AG10803 (cell line): ENCODE measurements around the gene CMYA5.
A peak's percentile ranks its signal among the peaks of the same experiment; 100 is the strongest.

ENCODE experiments used
- DNase-seq: peaks from one replicate; pipeline ENCODE4 v3.0.0; 2010; ENCODE audit warnings: low read depth
- H3K4me3 ChIP-seq: 2 replicates; pipeline ENCODE4 v1.5.1; 2011; ENCODE audit warnings: mild to moderate bottlenecking, low read length, control low read depth
- TF ChIP-seq, protein P1 (sequence below): conservative IDR thresholded peaks from 2 replicates; pipeline ENCODE4 v1.5.1; 2011; ENCODE audit warnings: mild to moderate bottlenecking, low read length, control low read depth, inconsistent platforms

The CMYA5 gene

DNA sequence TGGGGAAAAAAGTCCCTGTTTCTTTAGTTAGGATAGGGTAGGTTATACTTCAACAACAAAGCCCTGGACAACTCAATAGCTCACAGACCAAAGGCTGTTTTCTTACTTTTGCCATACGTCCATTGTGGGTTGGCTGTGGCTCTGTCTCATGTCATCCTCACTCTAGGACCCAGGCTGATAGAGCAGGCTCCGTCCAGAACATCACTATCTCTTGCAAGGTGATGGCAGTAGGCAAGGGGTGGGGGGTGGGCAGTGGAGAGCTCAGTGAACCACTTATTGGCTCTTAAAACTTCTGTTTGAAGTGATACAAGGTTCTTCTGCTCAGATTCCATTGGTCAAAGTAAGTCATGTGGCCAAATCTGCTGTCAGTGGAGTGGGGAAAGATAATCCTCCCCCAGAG, 126.4 kb downstream of the CMYA5 start:
- no peak for DNase-seq
- no peak overlapping the region for H3K4me3 ChIP-seq
- TF ChIP-seq, protein P1, sequence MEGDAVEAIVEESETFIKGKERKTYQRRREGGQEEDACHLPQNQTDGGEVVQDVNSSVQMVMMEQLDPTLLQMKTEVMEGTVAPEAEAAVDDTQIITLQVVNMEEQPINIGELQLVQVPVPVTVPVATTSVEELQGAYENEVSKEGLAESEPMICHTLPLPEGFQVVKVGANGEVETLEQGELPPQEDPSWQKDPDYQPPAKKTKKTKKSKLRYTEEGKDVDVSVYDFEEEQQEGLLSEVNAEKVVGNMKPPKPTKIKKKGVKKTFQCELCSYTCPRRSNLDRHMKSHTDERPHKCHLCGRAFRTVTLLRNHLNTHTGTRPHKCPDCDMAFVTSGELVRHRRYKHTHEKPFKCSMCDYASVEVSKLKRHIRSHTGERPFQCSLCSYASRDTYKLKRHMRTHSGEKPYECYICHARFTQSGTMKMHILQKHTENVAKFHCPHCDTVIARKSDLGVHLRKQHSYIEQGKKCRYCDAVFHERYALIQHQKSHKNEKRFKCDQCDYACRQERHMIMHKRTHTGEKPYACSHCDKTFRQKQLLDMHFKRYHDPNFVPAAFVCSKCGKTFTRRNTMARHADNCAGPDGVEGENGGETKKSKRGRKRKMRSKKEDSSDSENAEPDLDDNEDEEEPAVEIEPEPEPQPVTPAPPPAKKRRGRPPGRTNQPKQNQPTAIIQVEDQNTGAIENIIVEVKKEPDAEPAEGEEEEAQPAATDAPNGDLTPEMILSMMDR = no peak

DNA sequence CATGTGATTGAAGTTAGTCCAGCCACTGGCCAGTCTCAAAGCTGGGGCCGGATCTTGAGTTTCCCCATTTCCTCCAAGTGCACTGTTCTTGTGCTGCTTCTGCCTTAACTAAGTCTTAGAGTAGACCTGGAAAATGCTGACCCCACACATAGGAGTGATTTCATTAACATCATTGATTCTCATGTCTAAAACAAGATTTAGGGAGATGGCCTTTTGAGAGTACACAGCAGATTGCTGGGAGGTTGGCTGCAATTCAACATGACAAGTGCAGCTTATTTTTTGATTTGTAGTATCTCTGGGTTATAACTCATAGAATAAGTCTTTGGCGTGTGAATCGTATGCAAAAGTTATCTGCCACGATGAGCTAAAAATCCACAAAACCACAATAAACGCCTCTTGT, 131.0 kb downstream of the CMYA5 start:
- no peak for DNase-seq
- TF ChIP-seq, protein P1 = no peak
- no peak overlapping the region for H3K4me3 ChIP-seq

DNA sequence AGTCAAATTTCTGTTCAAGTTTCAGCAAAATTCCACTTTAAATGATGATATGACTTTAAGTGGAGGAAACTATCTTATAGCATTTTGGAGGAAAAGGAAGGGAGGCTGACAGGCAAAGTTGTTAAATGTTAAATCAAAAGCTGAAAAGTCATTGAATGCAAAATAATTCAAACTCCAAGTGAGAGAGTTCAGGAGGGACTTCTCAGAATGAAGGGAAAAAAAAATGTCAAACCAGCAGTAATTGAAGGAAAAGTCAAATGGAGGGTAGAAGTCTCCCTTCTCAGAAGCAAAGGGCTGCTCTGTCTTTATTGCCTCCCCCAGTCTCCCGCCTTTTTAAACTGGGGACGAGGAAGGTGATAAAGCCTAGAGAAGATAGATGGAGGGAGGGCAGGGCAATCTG, 134.8 kb downstream of the CMYA5 start:
- DNase-seq = no peak
- TF ChIP-seq, protein P1 = no peak

DNA sequence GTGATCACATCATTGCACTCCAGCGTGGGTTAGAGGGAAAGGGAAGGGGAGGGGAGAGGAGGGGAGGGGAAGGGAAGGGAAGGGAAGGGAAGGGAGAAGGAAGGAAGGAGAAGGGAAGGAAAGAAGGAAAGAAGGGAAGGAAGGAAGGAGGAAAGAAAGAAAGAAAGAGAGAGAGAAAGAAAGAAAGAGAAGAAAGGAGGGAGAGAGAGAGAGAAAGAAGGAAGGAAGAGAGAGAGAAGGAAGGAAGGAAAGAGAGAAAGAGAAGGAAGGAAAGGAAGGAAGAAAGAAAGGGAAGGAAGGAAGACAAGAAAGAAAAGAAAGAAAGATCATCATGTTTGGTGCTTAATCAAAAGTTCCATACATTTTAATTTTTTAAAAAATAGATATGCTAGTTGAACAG, 136.2 kb downstream of the CMYA5 start:
- no peak for DNase-seq
- no peak overlapping the region for H3K4me3 ChIP-seq
- TF ChIP-seq, protein P1 = no peak

More for the DNA sequence above, 134.8 kb downstream of the CMYA5 start:
- no peak overlapping the region for H3K4me3 ChIP-seq

DNA sequence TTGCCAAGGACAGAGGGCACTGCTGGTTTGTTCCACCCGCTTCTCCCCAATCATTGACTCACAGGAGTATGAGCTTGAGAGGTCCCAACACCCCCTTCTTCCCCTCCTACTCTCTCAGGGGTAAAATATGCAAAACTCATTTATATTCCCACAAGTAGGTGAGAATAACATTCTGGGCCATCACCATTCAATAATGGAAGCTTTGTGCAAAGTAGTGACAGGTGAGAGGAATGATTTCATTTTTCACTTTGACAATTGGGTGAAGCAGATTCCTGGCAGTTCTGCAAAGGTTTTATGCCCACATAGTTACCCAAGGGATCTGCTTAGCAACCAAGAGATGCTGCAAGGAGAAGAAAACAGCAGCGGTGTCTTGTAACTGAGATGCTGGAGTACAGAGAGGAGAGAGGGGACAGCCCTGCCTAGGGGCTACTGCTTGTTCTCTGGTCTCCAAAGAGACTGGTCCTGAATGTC, 137.6 kb downstream of the CMYA5 start:
- no peak overlapping the region for H3K4me3 ChIP-seq
- no peak for DNase-seq
- TF ChIP-seq, protein P1 = no peak

DNA sequence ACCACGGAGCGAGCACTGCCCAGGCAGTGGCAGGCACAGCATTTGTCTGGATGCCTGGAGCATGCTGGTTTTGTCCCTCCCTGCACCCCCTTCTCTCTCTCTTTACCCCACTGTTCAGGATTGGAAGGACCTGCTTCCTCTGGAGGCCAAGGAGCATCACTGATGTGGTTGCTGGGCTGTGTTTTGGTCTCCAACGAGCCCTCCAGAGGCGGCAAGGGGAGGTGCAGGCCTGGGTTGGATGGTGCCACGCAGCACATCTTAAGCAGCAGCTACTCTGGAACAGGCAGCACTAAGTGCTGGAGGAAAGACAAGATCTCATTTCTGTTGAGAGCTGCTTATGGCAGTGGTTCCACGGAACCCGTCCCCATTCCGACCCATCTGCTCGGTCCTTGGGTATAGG, 139.6 kb downstream of the CMYA5 start:
- no peak overlapping the region for H3K4me3 ChIP-seq
- TF ChIP-seq, protein P1 = peak; percentile 27
- no peak for DNase-seq

DNA sequence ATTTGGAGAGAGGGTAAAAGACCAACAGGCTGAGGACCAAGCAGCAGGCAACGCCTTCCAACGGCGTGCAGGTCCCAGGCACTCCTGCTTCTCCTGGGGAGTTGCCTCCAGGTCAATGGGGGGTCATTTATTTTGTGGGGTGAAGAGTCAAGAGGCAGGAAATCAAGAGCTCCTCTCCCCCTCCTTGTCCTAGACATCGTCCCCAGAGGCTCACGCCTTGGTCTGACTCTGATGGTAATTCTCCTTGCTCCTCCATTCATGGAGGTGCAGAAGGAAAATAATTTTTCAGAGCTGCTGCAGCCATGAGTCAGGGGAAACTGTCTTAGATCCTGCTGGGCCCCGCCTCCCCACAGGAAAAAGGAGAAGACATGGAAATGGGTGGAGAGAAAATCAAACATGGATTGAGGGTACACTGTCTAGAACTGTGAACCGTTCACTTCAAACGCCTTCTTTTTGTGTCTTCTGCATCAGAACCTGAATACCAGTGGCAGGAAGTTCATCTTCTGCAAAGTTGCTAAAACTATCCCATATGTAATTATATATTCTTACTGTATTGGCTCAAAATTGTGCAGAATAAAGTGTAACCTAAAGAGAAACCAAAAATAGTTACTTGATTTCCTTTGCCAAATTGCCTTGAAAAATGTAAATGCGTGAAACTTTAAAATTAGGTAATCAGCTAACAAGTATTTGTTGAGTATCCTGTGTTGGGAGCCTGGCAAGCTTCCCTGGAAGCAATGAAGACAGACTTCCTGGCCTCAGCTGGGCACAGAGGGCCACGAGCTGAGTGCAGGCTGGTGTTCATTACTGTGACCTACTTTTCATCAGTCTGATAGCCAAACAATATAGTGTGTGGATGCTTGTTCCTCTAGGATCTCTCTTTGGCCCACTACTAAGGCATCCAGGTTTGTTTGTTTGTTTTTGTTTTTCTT, 142.0 kb downstream of the CMYA5 start:
- DNase-seq = peak; percentile 75
- H3K4me3 ChIP-seq = no peak overlapping the region
- TF ChIP-seq, protein P1 = no peak
